ENCODE measurements around the gene RBP4.

DNA sequence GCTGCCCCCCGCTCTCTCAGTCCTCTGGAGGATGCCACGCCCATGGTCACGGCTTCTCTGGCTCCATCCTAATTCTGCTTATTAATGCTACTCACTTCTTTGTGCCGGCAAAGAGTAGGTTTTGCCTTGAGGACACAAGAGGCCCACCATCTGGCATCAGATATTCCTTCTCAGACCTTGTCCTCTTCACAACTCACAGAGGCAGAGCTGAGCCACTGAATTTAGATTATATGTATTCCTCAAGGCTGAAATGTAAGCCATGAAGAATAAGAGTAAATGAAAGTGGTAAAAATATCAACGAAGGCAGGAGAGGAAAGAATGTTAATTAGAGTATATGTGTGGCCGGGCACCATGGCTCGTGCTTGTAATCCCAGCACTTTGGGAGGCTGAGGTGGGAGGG, 6.5 kb downstream of the RBP4 start:
- TF ChIP-seq, protein P1, sequence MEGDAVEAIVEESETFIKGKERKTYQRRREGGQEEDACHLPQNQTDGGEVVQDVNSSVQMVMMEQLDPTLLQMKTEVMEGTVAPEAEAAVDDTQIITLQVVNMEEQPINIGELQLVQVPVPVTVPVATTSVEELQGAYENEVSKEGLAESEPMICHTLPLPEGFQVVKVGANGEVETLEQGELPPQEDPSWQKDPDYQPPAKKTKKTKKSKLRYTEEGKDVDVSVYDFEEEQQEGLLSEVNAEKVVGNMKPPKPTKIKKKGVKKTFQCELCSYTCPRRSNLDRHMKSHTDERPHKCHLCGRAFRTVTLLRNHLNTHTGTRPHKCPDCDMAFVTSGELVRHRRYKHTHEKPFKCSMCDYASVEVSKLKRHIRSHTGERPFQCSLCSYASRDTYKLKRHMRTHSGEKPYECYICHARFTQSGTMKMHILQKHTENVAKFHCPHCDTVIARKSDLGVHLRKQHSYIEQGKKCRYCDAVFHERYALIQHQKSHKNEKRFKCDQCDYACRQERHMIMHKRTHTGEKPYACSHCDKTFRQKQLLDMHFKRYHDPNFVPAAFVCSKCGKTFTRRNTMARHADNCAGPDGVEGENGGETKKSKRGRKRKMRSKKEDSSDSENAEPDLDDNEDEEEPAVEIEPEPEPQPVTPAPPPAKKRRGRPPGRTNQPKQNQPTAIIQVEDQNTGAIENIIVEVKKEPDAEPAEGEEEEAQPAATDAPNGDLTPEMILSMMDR (IDR thresholded peaks at IDR 0.05), result no peak
- TF ChIP-seq POLR2A (IDR thresholded peaks at IDR 0.05), result no peak
